GM18907 (cell line): ENCODE measurements around the gene SYNE2.
"Not testable (repeated sequence)": the region's sequence is repeated elsewhere in the genome, so short reads cannot be mapped to it uniquely, and the experiment has no call there.

ENCODE experiments used
- ATAC-seq: cut with Tn5 transposase; IDR thresholded peaks from one replicate; pipeline ENCODE4 v1.9.1; 2021; ENCODE audit warnings: mild to moderate bottlenecking, moderate library complexity; ENCODE audit not compliant: unreplicated experiment

The SYNE2 gene

GRCh38 chr14:64115401-64115800 is 262.6 kb downstream of the SYNE2 start:
- no peak for ATAC-seq

DNA sequence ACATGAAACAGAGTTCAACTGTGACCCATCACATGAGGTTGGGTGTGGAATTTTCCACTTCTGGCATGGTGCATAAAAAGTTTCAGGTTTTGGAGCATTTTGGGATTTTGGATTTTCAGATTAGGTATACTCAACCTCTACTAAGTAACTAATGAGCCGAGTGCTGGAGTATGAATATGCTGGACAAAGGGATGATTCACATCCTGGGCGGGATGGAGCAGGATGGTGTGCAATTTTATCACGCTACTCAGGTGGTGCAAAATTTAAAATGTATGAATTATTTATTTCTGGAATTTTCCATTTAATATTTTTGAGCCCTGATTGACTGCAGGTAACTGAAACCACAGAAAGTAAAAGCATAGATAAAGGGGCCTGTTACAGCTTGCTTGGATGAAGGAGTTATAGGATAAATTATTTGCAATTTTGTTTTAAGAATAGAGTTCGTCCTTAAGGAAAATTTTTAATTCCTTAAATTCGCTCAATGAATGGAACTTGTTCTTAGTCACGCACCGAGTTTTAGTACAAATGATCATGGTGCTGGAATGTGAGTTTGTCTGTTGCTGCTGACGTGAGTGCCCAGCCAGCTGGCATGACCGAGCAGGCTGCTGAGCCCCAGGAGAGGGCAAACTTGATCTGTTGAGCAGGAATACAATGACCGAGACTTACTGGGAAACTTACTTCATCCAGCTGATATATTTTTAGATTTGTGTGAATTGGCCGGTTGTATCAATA is 265.0 kb downstream of the SYNE2 start:
- no peak for ATAC-seq

DNA sequence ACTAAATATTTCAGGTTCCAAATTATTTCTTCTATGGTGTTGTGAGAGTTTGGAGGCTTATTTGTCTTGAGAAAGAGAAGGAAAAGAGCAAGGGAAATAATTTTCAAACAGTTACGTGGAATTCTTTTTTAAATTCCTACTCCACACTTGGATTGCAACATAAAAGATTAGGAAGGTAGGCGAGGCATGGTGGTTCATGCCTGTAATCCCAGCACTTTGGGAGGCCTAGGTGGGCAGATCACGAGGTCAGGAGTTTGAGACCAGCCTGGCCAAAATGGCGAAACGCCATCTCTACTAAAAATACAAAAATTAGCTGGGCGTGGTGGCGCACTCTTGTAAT is 265.6 kb downstream of the SYNE2 start:
- not testable (repeated sequence) for ATAC-seq

- no peak for ATAC-seq
Observed at GRCh38 chr14:64118892-64119291, 266.1 kb downstream of the SYNE2 start.

- ATAC-seq, result no peak
Observed at GRCh38 chr14:64119500-64119899, 266.7 kb downstream of the SYNE2 start.

DNA sequence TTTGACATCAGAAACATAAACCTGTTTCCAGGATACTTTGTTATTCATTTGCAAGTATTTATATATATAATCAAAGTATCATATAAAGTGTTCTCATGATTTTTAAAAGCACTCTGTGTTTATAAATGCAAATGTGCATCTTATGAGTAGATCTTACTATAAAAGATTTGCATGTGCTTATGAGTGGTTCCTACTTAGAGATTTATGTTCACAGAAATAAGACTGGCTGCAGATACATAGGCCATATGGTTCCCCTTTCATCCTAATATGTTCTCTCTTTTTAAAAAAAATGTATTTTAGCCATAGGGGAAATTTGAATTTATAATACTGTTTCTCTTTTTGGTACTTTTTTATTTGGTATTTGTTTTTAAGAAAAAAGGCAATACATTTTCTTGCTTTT is 267.2 kb downstream of the SYNE2 start:
- ATAC-seq, result no peak

DNA sequence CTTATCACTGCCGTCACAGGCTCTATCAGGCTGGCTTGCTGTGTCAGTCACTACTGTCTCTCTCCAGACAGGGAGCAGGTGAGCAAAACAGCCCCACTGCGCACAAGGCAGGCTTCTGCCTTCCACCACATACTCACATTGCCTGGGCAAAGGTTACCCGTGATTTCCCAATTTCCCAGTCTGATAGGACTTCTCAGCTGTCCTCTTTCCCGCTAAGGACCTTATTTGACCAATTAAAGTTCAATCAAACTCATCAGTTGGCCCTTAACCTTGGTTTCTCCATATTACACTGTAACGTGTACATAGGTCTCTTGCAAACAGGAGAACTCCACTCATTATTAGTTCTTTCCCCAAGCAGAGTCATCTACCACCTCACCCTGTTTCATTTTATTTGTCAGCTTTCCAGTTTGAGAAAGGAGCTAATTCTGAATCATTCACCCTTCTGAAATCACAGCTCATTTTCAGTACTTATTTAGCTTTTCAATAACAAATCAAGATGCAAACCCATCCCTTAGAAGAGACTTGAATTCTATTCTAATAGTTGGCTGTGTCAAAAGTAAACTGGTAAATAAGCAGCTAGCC is 270.5 kb downstream of the SYNE2 start:
- ATAC-seq, result no peak

GRCh38 chr14:64125270-64125669 is 272.5 kb downstream of the SYNE2 start:
- no peak for ATAC-seq

DNA sequence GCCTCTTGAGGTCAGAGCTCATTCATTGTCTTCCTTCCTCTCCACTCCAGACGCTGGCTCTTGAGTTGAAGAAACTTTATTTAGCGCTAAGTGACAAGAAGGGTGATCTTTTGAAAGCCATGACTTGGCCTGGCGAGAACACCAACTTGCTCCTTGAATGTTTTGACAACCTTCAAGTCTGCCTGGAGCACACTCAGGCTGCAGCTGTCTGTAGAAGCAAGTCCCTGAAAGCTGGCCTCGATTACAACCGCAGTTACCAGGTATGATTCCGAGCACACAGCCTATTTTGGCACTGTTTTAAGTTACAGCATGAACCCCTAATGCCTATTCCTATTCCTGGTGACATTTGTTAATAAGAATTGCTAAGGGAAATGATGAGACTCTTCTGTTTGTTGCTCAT is 273.7 kb downstream of the SYNE2 start:
- ATAC-seq, result no peak

DNA sequence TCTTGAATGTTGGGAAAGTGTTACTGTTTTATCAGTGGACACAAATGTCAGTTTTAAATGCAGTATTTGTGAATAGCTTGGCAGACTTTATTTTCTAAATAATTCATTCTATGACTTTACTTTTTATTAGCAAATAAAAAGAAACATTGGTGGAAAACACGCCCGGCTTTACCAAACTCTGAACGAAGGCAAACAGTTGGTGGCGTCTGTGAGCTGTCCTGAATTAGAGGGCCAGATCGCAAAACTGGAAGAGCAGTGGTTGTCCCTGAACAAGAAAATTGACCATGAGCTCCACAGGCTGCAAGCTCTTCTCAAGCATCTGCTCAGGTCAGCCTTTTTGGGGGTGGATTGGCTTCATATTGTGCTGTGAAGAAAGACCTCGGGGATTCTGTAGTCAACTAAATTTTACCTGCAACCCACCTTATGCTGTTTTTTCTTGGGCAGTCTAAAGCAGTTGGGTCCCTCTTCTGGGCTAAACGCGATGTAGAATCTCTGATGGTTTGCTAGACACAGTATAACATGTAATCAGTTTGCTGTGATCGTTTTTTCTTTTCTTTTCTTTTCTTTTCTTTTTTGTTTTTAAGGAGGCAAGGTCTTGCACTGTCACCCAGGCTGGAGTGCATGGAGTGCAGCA is 285.0 kb downstream of the SYNE2 start:
- ATAC-seq, result no peak

DNA sequence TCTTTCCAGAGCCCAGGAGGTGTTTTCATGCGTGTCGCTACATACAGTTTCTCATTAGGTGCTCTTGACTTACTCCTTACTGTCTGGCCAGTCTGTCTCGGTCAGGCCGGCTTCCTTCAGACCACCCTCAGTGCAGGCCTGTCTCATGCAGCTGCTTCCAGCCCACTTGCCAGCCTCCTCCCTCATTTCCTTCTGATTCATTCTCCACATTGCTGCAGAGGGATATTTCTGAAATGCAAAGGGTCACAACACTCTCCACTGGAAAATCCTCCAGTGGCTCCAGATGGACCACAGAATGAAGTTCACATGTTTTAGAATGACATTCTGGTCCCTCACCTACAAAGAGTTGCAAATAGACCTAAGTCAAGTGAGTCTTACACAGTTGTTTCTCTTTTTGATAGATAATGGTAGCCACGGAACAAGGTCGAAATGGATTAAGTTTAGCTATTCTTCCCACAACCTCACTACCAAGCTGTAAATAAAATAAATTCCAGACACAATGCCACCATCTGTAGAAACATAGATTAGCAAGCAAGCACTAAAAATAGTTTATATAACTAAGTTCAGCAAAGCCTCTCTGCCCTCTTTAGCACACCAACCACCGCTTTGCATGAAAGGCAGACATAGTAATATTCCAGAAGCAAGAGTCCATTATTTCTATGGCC is 294.5 kb downstream of the SYNE2 start:
- no peak for ATAC-seq

GRCh38 chr14:64149921-64150320 is 297.1 kb downstream of the SYNE2 start:
- no peak for ATAC-seq

DNA sequence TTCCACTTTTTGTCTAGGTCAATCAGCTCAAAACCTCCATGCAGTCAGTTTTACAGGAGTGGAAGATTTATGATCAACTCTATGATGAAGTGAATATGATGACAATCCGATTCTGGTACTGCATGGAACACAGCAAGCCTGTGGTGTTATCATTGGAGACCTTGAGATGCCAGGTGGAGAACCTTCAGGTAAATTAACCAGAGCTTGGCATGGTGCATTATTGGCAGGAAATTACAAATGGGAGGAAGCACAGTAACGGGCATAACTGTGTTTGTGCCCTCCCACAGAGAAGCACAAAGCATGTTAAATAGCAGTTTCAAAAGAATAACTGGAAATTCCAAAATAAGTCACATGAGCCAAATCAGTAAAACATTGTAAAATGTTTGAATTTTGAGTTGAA is 305.8 kb downstream of the SYNE2 start:
- ATAC-seq, result no peak

GRCh38 chr14:64159588-64159987 is 306.8 kb downstream of the SYNE2 start:
- ATAC-seq, result no peak

DNA sequence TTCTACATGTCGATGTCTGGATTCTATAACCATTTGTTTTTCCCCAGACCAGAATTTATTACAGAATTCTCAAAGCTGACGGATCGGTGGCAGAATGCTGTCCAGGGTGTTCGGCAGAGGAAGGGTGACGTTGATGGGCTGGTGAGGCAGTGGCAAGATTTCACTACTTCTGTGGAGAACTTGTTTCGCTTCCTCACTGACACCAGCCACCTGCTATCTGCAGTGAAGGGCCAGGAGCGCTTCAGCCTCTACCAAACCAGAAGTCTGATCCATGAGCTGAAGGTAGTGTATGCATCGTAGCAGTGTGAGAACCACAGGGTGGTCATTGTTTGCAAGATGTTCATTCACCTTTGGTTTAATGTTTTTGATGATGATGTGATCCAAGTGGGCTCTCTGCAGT is 317.4 kb downstream of the SYNE2 start:
- no peak for ATAC-seq

DNA sequence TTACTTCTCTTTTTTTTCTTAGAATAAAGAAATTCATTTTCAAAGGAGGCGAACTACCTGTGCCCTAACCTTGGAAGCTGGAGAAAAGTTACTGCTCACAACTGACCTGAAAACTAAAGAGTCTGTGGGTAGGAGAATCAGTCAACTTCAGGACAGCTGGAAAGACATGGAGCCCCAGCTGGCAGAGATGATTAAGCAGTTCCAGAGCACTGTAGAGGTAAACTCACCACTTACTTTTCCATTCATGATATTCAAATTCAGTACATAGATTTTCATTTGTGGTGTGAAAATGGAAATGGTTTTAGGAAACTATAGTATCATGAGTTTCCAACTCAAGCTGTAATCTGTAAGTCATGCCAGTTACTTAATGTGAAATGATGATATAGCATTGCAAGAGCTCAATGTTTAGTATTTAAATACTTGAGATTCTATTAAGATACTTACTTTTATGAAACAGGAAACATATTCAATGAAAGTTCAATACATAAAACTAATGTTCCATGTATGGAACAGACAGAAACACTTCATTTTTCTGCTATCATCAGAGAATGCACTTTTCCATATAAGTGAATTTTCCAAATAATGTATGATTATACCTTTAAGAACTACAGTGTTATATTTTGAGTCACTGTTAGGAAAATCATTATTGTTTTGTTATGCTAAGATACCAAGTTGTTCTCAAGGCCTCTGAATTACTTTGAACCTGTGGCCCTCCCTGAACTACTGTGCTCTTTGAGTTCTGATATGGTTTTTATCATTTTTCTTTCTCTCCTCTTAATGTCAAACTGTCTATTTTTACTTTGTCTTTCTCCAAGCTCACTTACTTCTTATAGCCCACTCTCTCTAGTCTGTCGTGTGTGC is 322.3 kb downstream of the SYNE2 start:
- ATAC-seq, result no peak

GRCh38 chr14:64176330-64176729 is 323.5 kb downstream of the SYNE2 start:
- no peak for ATAC-seq

DNA sequence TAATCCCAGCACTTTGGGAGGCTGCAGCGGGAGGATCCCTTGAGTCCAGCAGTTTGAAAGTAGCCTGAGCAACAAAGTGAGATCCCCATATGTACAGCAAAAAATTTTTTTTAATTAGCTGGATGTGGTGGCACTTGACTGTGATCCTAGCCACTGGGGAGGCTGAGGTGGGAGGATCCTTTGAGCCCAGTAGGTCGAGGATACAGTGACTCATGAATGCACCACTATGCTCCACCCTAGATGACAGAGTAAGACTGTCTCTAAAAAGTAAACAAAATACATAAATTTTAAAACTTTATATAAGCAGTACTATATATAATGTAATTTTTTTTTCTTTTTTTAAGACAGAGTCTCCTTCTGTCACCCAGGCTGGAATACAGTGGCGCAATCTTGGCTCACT is 326.0 kb downstream of the SYNE2 start:
- ATAC-seq, result no peak

GRCh38 chr14:64182908-64183307 is 330.1 kb downstream of the SYNE2 start:
- not testable (repeated sequence) for ATAC-seq

DNA sequence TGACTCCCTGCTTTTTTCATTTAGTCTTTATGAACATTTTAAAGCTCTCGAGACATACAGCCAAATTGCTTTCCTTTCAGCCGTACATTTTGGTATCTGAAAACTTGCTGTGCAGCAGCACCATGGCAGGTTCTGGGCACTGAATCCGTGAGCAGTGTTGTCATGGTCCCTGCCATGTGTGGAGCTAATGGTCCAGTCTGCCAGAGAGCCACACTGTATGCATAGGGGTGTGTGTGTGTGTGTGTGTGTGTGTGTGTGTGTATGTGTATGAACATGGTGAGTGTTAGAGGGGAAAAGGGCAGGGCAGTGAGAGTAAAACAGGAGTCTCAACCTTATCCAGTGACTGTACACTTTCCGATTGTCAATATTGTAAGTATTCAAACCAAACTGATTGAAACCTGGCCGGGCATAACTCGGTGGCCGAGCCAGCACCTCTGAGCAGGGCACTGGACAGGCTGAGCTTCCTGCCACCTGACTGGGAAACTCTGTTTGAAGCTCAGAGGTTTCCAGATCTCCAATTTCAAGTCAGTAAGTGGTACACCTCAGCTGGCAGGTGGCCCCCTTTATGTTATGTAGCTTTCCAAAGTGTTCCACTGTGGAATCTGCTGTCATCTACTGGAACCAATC is 331.4 kb downstream of the SYNE2 start:
- ATAC-seq, result no peak

- ATAC-seq, result no peak
Observed at GRCh38 chr14:64185184-64185583, 332.4 kb downstream of the SYNE2 start.
